HG02852 (cell line): ENCODE measurements around the gene ATPAF1.

Experiments used
- ATAC-seq: cut with Tn5 transposase; IDR thresholded peaks from one replicate; pipeline ENCODE4 v1.9.1; 2021; ENCODE audit warnings: mild to moderate bottlenecking, moderate library complexity; ENCODE audit not compliant: unreplicated experiment

The ATPAF1 gene

GRCh38 chr1:46617108-46617800 lies 50.9 kb downstream of the ATPAF1 start:
- peak; percentile 19 for ATAC-seq

- peak; percentile 70 for ATAC-seq
Observed at GRCh38 chr1:46616277-46617107, 51.7 kb downstream of the ATPAF1 start, which contains the start of gene MOB3C. TSS of gene MOB3C (minus strand) at chr1:46616811. CDS start at chr1:46613321, 3,490 bp downstream.

GRCh38 chr1:46615735-46616134 lies 52.4 kb downstream of the ATPAF1 start:
- ATAC-seq, result no peak

GRCh38 chr1:46615088-46615487 lies 53.1 kb downstream of the ATPAF1 start:
- no peak for ATAC-seq

- no peak for ATAC-seq
Observed at GRCh38 chr1:46614604-46614984, 53.6 kb downstream of the ATPAF1 start.

- peak; percentile 46 for ATAC-seq
Observed at GRCh38 chr1:46613661-46614603, 54.2 kb downstream of the ATPAF1 start.

- no peak for ATAC-seq
Observed at GRCh38 chr1:46612937-46613660, 55.1 kb downstream of the ATPAF1 start.

- no peak for ATAC-seq
Observed at GRCh38 chr1:46611691-46612221, 56.4 kb downstream of the ATPAF1 start.

- ATAC-seq, result no peak
Observed at GRCh38 chr1:46607345-46608130, 60.6 kb downstream of the ATPAF1 start.

- ATAC-seq, result no peak
Observed at GRCh38 chr1:46606255-46606965, 61.8 kb downstream of the ATPAF1 start.

GRCh38 chr1:46605232-46605631 lies 62.9 kb downstream of the ATPAF1 start:
- no peak for ATAC-seq

GRCh38 chr1:46603858-46604549 lies 64.2 kb downstream of the ATPAF1 start, which contains the start of gene MKNK1:
TSS of gene MKNK1 (minus strand) at chr1:46604268. CDS start at chr1:46583327, 20,941 bp downstream.
- ATAC-seq, result peak; percentile 95

- no peak for ATAC-seq
Observed at GRCh38 chr1:46603481-46603857, 64.7 kb downstream of the ATPAF1 start.

GRCh38 chr1:46601257-46602007 lies 66.7 kb downstream of the ATPAF1 start:
- ATAC-seq, result no peak

GRCh38 chr1:46599059-46599970 lies 68.8 kb downstream of the ATPAF1 start:
- ATAC-seq, result no peak

GRCh38 chr1:46596846-46597245 lies 71.3 kb downstream of the ATPAF1 start:
- no peak for ATAC-seq
